Fibroblast of lung (primary cell): ENCODE measurements around the gene TCHP. TPM values are rescaled to one million over a fixed set of nuclear protein-coding genes. Genes with fewer than 3 reads are reported as not detected.
A peak's percentile ranks its signal among the peaks of the same experiment; 100 is the strongest.

Experiments used
- DNase-seq, 2 donors: peaks; one replicate each; pipeline versions ENCODE4 v3.0.0 to v3.0.0-alpha.2; 2010; ENCODE audit warnings: low read depth in 2 of 2
- H2AFZ ChIP-seq: 2 replicates; pipeline ENCODE4 v1.5.1; 2012; ENCODE audit warnings: low read length, control low read depth, inconsistent platforms
- H3K27ac ChIP-seq: 2 replicates; pipeline ENCODE4 v1.5.1; 2011; ENCODE audit warnings: low read length, control low read depth; ENCODE audit not compliant: insufficient read depth
- H3K27me3 ChIP-seq: 2 replicates; pipeline ENCODE4 v1.5.1; 2011; ENCODE audit warnings: mild to moderate bottlenecking, low read length; ENCODE audit not compliant: control insufficient read depth, insufficient read depth
- H3K36me3 ChIP-seq: 2 replicates; pipeline ENCODE4 v1.5.1; 2011; ENCODE audit warnings: low read length; ENCODE audit not compliant: control insufficient read depth, insufficient read depth
- H3K4me1 ChIP-seq: 2 replicates; pipeline ENCODE4 v1.5.1; 2011; ENCODE audit warnings: low read length; ENCODE audit not compliant: control insufficient read depth, insufficient read depth; ENCODE audit errors: extremely low read depth
- H3K4me2 ChIP-seq: 2 replicates; pipeline ENCODE4 v1.5.1; 2011; ENCODE audit warnings: low read length, control low read depth; ENCODE audit not compliant: insufficient read depth; ENCODE audit errors: extremely low read depth
- H3K4me3 ChIP-seq, 4 experiments: fragments of 200-600 bp in 1 of 4; sonication (generic) in 1 of 4; replicated peaks in 1 of 4; 2 replicates each; pipeline ENCODE4 v1.5.1; 2011 to 2016; ENCODE audit warnings: low read length in 4 of 4, low read depth in 3 of 4, mild to moderate bottlenecking in 3 of 4, control low read depth in 2 of 4, inconsistent platforms in 1 of 4, mixed read lengths in 1 of 4; ENCODE audit not compliant: insufficient read depth in 1 of 4; ENCODE audit errors: control extremely low read depth in 1 of 4
- H3K79me2 ChIP-seq: 2 replicates; pipeline ENCODE4 v1.5.1; 2012; ENCODE audit warnings: mild to moderate bottlenecking, low read length, inconsistent platforms; ENCODE audit not compliant: control insufficient read depth, insufficient read depth
- H3K9ac ChIP-seq: 2 replicates; pipeline ENCODE4 v1.5.1; 2011; ENCODE audit warnings: mild to moderate bottlenecking, low read length, control low read depth; ENCODE audit not compliant: insufficient read depth
- H3K9me3 ChIP-seq: 2 replicates; pipeline ENCODE4 v1.5.1; 2012; ENCODE audit warnings: low read depth, low read length; ENCODE audit not compliant: control insufficient read depth, insufficient read depth
- H4K20me1 ChIP-seq: 2 replicates; pipeline ENCODE4 v1.5.1; 2011; ENCODE audit warnings: low read length; ENCODE audit not compliant: control insufficient read depth, insufficient read depth; ENCODE audit errors: extremely low read depth
- EZH2 ChIP-seq: IDR thresholded peaks from 2 replicates; pipeline ENCODE4 v1.5.1; 2012; ENCODE audit warnings: low read length, control low read depth, mild to moderate bottlenecking; ENCODE audit errors: missing control alignments
- polyA plus RNA-seq, 2 donors: library from polyadenylated mRNA; depleted of rRNA in 1 of 2; stranded (reverse) in 1 of 2; unstranded in 1 of 2; fragments of >200 nt; gene quantifications; 2 replicates each; pipeline ENCODE4 v1.2.1, GENCODE V29; 2011 to 2012; ENCODE audit warnings: missing spikeins in 1 of 2
- total RNA-seq: library from RNA; depleted of rRNA; stranded (reverse); fragments of >200 nt; gene quantifications from 2 replicates; pipeline ENCODE4 v1.2.1, GENCODE V29; 2014
- TF ChIP-seq, protein P1 (sequence below), 2 donors: IDR thresholded peaks in 1 of 2; conservative IDR thresholded peaks in 1 of 2; 1 replicate in 1 of 2; 2 replicates in 1 of 2; pipeline ENCODE4 v1.5.1; 2011 to 2012; ENCODE audit warnings: low read length in 2 of 2, control low read depth in 1 of 2, inconsistent platforms in 1 of 2, low read depth in 1 of 2, mild to moderate bottlenecking in 1 of 2

TCHP gene
- total and polyA plus RNA-seq, 2 donors (not counting 1 experiment from before 2014, with no cell fraction given), result 9.4 to 10.3 TPM

DNA sequence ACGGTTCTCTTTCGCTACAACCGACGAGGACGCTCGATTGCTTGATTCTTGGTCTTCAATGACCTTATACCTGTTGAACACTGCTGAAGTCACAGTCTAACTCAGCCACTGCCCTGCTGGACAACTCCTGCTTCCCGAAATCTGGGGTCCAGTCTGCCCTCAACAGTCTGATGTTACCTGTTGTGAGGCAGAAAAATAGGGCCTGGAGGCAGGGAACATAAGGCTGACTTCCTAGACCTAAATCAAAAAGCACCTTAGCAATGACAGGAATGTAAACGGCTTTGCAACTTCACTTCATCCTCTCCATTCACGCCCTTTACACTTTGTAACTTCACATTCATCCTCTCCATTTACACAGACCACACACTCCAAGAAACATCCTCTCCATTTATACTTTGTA lies 19.1 kb upstream of the TCHP start:
- TF ChIP-seq, protein P1, sequence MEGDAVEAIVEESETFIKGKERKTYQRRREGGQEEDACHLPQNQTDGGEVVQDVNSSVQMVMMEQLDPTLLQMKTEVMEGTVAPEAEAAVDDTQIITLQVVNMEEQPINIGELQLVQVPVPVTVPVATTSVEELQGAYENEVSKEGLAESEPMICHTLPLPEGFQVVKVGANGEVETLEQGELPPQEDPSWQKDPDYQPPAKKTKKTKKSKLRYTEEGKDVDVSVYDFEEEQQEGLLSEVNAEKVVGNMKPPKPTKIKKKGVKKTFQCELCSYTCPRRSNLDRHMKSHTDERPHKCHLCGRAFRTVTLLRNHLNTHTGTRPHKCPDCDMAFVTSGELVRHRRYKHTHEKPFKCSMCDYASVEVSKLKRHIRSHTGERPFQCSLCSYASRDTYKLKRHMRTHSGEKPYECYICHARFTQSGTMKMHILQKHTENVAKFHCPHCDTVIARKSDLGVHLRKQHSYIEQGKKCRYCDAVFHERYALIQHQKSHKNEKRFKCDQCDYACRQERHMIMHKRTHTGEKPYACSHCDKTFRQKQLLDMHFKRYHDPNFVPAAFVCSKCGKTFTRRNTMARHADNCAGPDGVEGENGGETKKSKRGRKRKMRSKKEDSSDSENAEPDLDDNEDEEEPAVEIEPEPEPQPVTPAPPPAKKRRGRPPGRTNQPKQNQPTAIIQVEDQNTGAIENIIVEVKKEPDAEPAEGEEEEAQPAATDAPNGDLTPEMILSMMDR (conservative IDR thresholded peaks at IDR 0.05 in 1 of 2, IDR thresholded peaks at IDR 0.05 in 1 of 2; ENCODE audit: low read depth in 1 of 2, low read length in 2 of 2), result no peak
- TF ChIP-seq EZH2, result no peak
- Histone ChIP-seq H3K4me1 (peaks cover 7% of the 10 kb centered on the region), H3K36me3 (no peaks in the 10 kb centered on the region), H3K79me2 (peaks cover 33% of the 10 kb centered on the region), H3K27ac (no peak overlapping the region), H3K4me2 (peak overlapping the region; percentile 13), H3K9ac (peak overlapping the region; percentile 23), H3K27me3 (no peaks in the 10 kb centered on the region), H3K4me3 (peak overlapping the region; percentile 44 to 68 (median 58)), H3K9me3 (no peaks in the 10 kb centered on the region), H4K20me1 (no peaks in the 10 kb centered on the region), H2AFZ (peak overlapping the region; percentile 56)
- DNase-seq, result no peak

DNA sequence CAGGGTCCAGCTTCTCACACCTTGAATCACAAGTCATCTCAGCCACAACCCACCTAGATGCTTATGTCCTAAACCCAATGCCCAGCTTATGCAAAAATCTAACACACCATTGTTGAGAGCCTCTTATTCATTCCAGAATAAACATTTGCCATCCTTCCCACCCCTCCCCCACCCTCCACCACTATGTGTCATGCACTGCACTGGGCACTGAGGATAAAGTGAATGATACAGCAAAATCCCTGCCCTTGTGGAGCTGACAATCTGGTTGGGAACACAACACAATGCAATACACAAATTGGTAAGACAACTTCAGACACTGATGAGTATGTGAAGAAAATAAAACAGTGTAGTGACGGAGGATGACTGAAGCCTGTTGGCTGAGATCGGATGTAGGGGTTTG lies 18.3 kb upstream of the TCHP start:
- Histone ChIP-seq H4K20me1 (no peaks in the 10 kb centered on the region), H3K36me3 (no peaks in the 10 kb centered on the region), H3K9me3 (no peaks in the 10 kb centered on the region), H3K79me2 (peaks cover 29% of the 10 kb centered on the region), H3K4me2 (no peak overlapping the region), H3K4me3 (no peak overlapping the region), H2AFZ (no peak overlapping the region), H3K27ac (no peak overlapping the region), H3K4me1 (peaks cover 7% of the 10 kb centered on the region), H3K27me3 (no peaks in the 10 kb centered on the region), H3K9ac (no peak overlapping the region)
- DNase-seq, result no peak
- TF ChIP-seq EZH2, result no peak
- TF ChIP-seq, protein P1 (conservative IDR thresholded peaks at IDR 0.05 in 1 of 2, IDR thresholded peaks at IDR 0.05 in 1 of 2; ENCODE audit: low read depth in 1 of 2, low read length in 2 of 2), result no peak

DNA sequence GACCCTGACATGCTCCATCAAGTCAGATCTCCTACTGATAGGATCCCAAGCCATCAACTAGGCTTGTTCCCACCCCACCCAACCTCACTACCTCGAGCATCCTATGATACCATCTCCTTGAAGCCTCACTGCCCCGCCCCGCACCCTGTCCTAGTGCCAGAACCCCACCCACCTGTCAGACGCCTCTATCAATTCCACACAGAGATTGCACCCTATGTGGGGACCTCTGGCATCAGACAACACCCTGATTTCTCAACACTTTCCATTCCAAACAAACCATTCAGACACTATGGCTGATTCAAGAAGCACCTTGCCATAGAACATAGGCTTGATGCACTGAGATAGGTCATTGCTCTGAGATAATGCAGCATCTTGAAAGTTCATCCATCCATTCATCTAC lies 16.6 kb upstream of the TCHP start:
- Histone ChIP-seq H3K4me1 (peaks cover 11% of the 10 kb centered on the region), H3K4me2 (no peak overlapping the region), H2AFZ (no peak overlapping the region), H3K36me3 (no peaks in the 10 kb centered on the region), H3K27ac (no peak overlapping the region), H3K4me3 (no peak overlapping the region), H4K20me1 (no peaks in the 10 kb centered on the region), H3K79me2 (peaks cover 16% of the 10 kb centered on the region), H3K27me3 (no peaks in the 10 kb centered on the region), H3K9ac (no peak overlapping the region), H3K9me3 (no peaks in the 10 kb centered on the region)
- no peak for DNase-seq
- TF ChIP-seq EZH2, result no peak
- TF ChIP-seq, protein P1 (conservative IDR thresholded peaks at IDR 0.05 in 1 of 2, IDR thresholded peaks at IDR 0.05 in 1 of 2; ENCODE audit: low read depth in 1 of 2, low read length in 2 of 2), result no peak
